Choroid plexus epithelial cell (primary cell): ENCODE measurements around the gene TAGLN2.

ENCODE experiments used
- DNase-seq: peaks from one replicate; pipeline ENCODE4 v3.0.0-alpha.2; 2010; ENCODE audit warnings: low read depth
- H3K4me3 ChIP-seq: 2 replicates; pipeline ENCODE4 v1.5.1; 2011; ENCODE audit warnings: low read depth, mild to moderate bottlenecking, control low read depth, low read length, moderate library complexity
- CTCF ChIP-seq: conservative IDR thresholded peaks from 2 replicates; pipeline ENCODE4 v1.5.1; 2011; ENCODE audit warnings: low read depth, mild to moderate bottlenecking, control low read depth, inconsistent platforms, low read length, moderate library complexity

The TAGLN2 gene

GRCh38 chr1:159935305-159935704 is 10.0 kb upstream of the TAGLN2 start:
- H3K4me3 ChIP-seq, result no peak overlapping the region
- no peak for TF ChIP-seq CTCF
- no peak for DNase-seq

DNA sequence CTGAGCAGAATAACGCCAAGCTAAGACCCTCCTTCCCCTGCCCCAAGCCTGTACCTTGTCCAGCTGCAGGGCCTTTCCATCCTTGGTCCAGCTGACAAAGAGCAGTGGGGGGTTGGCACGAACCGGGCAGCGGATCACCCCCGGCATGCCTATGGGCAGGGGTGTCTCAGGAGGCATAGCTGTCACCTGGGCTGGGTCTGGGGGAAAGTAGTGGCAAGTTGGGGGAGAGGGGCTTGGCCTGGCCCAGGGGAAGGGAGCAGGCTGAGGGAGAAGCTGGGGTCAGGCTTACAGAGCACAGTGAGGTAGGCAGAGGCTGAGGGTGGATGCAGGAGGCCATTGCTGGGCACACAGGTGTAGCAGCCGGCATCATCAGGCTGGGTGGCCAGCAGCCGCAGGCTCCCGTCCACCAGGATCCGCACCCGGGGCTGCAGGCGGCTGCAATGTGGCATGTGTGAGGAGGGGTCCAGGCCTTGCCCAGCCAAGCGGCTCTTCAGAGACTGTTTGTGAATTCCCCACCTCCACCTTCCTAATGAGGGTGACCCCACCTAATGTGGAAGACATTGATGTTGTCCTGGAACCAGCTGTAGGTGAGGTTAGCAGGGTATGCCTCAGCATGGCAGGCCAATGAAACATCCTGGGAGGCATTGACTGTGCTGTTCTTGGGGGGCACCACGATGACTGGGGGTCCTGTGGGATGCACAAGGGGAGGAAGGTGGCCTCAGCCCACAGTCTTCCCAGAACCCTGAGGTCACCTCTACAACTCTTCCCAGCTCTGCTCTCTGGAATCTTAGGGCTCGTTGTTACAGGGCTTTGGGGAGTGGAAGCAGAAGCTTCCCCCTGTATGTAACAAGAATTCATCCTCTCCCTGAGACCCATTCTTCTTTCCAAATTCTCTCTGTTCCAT is 9.1 kb upstream of the TAGLN2 start:
- TF ChIP-seq CTCF, result no peak
- DNase-seq, result no peak
- no peak overlapping the region for H3K4me3 ChIP-seq

- TF ChIP-seq CTCF, result no peak
- no peak overlapping the region for H3K4me3 ChIP-seq
- DNase-seq, result no peak
Observed at GRCh38 chr1:159933347-159933746, 8.0 kb upstream of the TAGLN2 start.

DNA sequence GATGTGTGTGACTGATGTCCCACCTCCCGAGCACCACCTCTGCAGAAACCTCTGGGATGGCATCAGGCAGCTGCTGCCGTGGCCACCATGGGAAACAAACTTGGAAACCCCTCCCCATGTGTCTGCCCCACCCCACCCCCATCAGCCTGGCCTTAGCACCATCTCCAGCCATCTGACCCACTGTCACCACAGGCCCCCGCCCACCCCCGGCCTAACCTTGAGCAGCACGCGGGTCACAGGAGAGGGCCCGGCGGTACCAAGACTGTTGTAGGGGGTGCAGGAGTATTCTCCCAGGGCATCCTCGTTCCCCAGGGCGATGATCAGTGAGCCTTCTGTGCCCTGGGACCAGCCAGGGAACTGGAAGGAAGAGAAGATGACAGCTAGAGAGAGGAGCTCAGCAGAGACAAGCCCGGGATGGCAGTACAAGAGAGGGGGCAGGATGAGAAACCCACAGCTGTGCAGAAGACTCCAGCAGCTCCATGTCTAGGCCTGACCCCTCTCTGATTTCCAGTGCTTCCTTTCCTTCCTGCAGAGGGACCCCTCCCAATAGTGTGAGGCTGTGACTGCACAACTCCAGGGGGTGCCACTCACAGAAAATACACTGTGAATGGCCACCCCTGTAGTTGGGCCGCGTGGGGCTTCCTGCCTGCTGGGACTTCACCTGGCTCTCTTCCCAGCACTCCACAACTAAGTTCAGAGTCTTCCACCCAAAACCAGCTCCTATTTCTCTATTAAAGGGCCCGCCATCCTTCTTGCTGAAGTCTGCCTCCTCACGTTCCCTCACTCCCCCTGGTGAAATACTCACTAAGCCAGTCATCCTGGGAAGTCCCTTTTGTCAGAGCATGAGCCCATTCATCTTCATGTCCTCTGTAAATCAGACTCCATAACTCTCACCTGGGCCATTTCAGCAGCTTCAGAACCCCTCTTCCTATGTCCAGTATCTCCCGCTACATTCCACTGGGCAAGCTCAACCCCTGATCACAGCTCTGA is 7.3 kb upstream of the TAGLN2 start:
- DNase-seq, result peak; percentile 46
- H3K4me3 ChIP-seq, result no peak overlapping the region
- peak; percentile 2 for TF ChIP-seq CTCF

- no peak overlapping the region for H3K4me3 ChIP-seq
- DNase-seq, result no peak
- TF ChIP-seq CTCF, result no peak
Observed at GRCh38 chr1:159931795-159932173, 6.5 kb upstream of the TAGLN2 start.

DNA sequence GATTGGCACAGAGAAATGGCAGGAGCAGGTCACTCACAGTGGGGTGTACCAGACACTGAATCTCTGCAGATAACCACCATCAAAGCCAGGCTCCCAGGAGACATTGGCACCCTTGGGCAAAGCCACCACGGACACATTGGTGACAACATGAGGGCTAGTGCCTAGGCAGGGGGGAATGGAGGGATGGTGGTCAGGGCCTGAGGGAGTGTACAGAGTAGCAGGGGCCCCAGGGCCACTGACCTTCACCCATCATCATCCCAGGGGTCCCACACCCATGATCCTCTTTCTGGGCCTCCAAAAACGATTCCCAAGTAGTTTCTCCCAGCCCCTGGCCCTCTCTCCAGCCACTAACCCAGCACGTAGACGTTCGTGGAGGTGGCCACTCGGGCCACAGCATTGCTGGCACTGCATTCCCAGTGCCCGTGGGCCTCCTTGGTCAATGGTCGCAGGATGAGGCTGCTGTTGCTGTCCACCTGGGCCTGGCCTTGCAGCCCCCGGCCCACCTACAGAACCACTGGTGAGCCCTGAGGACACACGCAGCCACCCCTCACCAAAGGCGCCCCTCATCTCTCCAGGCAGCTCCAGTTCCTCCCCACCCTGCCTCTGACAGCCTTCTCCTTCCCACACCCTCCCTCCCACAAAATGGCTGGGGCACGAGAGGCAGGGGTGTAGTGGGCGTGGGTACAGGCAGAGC is 5.9 kb upstream of the TAGLN2 start:
- TF ChIP-seq CTCF, result no peak
- no peak for DNase-seq
- no peak overlapping the region for H3K4me3 ChIP-seq
